Endometrial microvascular endothelial cells (primary cell): ENCODE data around the gene WDR5. TPM values are rescaled to one million over a fixed set of nuclear protein-coding genes. Genes with fewer than 3 reads are reported as not detected.

ENCODE experiments used
- in situ Hi-C: cut with HindIII; loops from 2 replicates; pipeline ENCODE4 v1.10.0; 2017; ENCODE audit warnings: low sequenced_read_pairs, low pct_unique_long_range_greater_than_20kb; ENCODE audit errors: inconsistent ontology term
- total RNA-seq: library from RNA; depleted of rRNA; stranded (reverse); fragments of >200 nt; gene quantifications from one replicate; pipeline ENCODE4 v1.2.3, GENCODE V29; 2015; ENCODE audit errors: inconsistent ontology term

WDR5 gene
- total RNA-seq, 1 donor from 2014 or later = 34.6 TPM

DNA sequence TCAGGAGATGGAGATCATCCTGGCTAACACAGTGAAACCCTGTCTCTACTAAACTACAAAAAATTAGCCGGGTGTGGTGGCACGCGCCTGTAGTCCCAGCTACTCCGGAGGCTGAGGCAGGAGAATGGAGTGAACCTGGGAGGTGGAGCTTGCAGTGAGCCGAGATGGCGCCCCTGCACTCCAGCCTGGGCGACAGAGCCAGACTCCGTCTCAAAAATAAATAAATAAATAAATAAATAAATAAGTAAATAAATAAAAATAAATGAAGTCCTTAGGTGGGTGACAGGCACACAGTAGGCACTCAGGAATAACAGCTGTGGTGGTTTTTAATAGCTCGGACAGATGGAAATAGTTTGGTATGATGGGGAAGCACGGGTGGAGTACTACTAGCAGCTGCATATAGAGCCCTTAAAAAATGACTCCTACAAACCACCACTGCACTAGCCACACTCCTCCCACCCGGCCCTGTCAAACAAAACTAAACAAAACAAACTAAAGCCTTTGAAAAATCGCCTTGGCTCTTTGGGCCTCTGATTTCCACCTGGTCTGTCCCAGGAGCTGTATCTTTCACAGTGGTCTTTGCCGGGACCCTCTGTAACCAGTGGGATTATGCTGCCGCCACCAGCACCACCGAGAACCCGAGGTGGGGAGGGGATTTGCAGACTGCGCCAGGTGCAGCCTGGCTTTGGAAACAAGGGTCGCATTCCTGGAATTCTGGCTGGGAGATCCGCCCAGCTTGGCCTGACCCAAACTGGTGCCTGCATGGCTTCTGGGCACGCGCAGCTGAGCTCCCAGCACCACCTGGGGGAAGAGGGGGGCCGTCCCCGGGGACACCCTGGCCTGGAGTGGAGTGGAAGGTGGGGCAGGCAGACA, 5.1 kb upstream of the WDR5 start:
- in situ Hi-C loops = no loop called here

DNA sequence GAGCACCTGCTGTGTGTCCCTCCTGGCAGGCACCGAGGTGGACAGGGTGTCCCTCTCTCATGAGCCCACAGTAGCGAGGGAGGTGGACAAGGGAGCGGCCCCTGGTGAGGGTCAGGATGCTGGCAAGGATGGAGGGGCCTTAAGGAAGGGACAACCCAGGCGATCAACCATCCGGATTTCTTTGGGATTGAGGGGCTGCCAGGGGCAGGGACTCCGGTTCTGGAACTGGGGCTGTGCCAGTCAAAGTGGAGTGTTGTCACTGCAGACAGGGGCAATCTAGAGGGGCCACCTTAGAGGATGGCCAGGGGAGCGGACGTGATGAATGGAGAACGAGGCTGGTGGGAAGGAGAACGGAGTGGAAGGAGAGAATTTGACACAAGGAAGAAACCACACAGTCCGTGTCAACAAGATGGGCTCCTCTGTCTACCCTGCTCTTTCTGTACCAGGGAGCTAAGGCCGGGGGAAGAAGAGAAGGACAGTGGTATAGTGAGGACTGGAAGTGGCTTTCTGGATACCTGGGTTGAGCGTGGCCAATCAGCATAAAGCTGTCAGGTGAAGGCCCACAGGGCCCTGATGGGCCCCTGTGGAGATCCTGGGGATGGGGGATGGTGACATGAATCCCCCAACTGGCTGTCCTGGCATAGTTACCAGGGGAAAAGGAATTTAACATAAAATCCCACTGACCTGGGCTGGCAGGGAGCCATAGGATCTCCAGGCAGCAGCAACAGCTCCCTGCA, 4.2 kb upstream of the WDR5 start:
- in situ Hi-C loops = no loop called here

DNA sequence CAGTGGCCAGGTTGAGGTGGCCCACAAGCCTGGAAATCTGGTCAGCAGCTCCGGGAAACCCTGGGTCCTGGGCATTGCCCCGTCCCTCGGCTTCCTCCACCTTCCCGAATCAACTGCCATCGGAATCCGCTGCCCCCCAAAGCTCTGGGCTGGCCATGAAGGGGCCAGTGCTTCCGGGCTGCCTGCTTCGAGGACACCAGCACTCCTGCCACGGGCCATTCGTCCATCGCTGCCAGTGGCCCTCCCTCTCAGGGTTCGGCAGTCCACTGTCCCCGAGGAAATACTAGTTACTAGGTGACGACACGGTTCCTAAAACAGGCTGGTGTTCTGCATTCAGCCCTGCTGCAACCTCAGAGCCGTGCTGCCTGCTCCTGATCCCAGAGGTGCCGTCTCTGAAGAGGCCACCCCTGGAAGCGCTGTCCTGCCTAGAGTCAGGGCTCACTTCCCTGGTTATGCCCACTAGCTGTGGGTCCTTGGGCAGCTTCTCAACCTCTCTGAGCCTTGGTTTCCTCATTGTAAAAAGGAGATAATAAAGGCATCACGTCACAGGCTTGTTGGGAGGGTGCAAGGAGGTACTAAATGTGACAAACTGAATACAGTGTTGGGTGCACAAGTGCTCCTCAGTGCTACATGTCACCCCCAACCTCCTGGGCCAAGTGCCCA, 3.5 kb upstream of the WDR5 start:
- in situ Hi-C loops = no loop called here

DNA sequence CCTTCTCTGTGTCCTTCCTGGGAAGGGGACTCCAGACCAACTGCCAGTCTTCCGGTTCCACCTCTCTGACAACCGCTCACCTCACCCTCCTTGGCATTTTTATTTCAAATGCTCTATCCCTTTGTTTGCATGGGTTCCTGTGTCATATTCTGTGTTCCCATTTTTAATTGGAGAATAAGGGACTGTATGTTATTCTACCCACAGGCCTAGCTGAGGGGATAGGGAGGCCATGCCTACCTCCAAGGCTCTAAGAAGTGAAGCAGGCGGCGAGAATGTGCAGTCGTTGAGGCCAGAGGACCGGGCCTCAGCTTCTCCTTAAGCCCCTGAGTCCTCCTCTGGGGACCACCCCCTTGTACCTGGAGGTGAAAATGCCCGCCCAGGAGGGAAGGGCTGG, 936 bp upstream of the WDR5 start:
- in situ Hi-C loops = no loop called here

DNA sequence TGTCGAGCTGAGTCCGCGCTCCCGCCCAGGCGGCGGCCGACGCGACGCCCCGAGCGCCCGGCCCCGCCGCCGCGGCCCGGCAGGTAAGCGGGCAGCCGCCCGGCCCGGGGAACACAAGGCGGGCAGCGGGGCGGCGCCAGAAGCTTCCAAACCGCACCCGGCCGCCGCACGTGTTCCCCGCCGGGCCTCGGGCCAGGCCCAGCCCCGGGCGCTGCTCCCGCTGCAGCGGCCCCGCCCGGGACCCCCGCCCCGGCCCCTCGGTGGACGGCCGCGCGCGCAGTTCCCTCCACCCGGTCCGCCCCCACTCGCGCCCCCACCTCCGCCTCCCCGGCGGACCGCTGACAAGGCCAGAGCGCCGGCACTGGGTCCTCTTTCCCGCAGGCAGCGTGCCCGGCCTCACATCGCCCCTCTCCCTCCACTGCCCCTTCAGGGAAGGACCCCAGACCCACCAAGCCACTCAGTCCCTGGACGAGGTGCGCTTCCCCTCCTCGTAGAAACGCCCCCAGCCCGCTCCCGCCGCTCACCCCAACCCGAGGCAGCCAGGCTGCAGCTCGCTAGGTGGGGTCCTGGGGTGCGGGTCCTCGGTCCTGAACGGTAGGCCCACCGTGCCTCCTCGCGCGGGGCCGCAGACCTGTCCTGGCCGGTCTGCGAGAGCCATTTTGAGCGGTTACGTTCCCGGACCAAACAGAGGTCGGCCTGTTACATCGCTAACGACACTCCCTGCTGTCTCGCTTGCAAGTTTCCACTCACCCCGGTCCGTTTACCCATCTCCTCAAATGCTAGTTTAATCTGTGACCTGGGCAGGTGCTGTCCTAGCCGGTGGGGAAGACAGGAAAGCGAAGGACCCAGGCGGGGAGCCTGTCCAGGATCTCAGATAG, 475 bp downstream of the WDR5 start:
- in situ Hi-C loops = no loop called here

DNA sequence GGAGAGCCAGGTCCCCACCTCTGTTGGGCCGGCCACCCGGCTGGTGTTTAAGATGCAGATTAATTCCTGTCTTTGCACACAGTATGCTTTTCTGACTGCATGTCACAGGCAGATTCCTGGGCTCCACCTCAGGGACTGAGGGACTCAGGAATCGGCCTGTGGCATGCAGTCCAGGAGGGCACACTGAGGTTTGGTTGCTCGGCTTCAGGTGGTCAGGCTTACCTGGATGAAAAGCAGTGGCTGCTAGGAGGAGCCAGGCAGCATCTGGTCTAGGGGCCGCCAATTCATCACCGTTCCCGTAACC, 1.1 kb downstream of the WDR5 start:
- in situ Hi-C loops = no loop called here

DNA sequence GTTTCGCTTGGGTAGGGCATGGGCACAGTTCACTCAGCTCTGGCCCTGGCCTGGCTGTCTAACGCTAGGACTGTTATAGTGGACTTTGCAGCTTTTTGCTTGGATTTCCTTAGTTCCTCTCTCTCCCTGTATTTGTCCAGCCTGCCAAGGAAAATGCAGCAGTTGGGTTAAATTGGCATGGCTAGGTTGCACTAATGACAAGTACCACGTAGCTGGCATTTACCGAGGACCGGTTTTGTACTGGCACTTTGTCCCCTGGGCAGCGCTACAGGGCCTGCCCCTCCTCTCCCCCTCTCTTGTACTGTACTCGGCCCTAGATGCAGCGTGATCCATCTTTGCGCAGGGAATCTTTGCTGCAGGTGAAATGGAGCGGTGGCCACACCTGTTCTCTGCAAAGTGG, 2.4 kb downstream of the WDR5 start:
- in situ Hi-C loops = no loop called here

DNA sequence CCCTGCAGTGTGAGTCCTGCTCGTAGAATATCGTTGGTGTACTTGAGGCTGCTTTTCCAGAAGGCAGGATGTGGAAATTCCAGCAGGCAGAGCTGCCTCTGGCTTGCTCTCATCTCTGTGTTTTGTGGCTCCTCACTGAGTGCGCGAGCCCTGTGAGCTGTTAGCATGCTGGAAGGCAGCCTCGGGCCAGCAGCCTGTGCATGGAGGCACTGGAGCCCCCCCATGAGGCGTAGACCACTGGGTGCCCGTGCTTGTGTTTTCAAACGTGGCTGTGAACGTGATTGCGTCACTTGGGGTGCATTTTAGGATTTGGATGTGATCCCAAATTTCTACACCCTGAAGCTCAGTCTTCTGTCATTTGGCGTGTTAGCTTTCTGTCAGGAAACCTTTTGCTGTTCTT, 3.2 kb downstream of the WDR5 start:
- in situ Hi-C loops = no loop called here

DNA sequence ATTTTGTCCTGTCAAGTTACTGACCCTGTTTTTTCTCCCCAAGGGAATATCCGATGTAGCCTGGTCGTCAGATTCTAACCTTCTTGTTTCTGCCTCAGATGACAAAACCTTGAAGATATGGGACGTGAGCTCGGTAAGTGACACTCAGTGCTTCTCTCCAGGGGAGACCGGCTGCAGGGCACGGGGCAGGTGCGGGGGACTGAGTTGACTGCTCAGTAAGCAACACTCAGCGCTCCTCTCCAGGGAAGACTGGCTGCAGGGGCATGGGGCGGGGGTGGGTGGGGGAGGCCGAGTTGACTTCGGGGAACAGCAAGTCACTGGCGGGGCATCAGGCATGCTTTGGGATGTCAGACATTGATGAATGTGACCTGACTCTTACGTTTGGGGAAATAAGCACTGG, 6.0 kb downstream of the WDR5 start:
- in situ Hi-C loops = no loop called here

DNA sequence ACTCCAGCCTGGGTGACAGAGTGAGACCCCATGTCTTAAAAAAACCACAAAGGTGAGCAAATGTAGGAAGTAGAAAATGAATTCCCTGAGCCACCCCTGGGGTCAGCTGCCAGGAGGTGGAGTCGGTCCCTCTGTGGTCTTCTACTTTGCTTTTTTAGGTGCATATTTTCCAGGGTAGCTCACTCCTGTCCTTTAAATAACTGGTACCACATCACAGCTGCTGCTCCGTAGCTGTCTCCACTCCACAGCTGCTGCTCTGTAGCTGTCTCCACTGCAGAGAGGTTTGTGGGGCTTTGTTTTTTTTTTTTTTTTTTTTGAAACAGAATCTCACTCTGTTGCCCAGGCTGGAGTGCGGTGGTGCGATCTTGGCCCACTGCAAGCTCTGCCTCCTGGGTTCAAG, 8.9 kb downstream of the WDR5 start:
- in situ Hi-C loops = no loop called here

DNA sequence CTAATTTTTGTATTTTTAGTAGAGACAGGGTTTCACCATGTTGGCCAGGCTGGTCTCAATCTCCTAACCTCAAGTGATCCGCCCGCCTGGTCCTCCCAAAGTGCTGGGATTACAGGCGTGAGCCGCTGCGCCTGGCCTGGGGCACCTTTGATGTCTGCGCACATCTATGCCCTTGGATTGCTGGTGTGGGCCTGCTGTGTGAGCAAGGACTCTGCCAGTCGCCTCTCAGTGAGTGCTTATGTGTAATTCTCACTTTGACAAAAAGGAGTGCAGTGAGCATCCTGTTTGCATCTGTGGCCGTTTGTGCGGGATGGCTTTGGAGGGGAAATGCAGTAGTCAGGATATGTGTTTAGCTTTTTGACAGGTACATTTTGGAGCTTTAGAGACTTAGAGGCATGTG, 9.4 kb downstream of the WDR5 start:
- in situ Hi-C loops = no loop called here

DNA sequence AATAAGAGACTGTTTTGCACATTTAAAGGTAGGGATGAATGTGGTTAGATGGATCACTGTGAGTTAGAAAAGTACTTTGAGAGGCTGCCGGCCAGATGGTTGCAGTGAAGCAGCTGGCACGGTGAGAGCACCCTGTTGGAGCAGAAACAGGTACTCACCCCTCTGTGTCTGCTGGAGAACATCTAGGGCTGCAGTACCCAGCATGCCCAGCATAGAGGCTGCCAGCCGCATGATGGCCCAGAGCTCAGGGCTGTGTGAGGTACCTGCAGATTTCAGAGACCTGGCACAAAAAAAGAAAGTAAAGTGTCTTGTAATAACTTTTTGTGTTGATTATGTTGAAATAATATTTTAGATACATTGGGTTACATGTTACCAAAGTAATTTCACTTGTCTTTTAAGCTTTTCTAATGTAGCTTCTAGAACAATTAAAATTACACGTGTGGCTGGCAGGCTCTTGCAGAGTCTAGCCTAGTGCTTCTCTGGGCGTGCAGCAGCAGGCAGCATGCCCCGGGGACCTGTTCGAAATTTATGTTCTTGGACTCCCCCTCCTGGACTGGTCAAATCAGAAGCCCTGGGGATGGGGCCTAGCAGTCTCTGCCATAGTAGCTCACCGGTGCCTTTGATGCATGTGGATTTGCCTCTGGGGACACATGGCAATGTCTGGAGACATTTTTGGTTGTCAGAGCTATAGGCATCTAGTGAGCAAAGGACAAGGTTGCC, 11.1 kb downstream of the WDR5 start:
- in situ Hi-C loops = no loop called here

DNA sequence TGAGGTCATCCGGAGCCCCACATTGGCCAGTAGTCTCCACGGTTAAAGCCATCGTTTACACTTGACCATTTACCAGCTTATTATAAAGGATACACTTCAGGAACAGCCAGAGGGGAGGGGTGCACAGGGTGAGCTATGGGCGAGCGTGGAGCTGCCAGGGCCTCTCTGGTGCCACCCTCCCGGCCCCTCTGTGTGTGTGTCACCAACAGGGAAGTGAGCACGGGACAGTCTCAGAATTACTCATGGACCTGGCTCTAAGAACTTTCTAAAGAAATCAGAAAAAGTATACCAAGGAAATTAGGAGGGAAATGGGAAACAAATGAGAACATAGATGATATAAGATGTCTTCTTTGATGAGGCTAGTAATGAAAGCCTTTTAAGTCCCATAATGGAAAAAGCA, 13.5 kb downstream of the WDR5 start:
- in situ Hi-C loops = no loop called here

DNA sequence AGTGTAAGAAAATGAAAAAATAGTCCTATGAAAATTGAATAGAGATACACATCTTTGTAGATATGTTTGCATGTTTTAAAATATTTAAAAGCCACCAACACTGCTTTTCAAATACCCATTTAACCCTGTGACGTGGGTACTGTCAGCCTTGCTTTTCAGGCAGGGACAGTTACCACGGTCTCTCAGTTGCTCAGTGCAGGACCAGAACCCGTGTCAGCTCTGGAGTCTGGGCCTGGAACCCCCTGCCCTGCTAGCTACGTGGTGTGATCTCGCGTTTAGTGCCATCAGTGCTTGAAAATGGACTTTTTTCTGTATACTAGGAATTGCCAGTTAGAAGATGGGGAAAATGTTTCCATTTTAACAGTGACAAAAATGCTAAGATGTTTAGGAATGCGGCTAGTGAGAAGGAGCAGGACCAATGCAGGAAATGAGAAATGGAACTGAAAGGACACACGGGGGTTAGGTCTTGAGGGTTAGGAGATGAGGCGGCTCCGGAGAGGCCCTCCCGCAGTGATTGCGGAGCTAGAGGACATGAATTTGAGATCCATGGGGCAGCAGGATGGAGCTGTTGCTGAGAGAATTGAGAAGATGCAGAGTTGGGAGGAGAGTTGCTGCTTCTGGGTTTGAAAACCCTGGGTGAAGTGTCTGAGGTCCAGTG, 14.8 kb downstream of the WDR5 start:
- in situ Hi-C loops = no loop called here

DNA sequence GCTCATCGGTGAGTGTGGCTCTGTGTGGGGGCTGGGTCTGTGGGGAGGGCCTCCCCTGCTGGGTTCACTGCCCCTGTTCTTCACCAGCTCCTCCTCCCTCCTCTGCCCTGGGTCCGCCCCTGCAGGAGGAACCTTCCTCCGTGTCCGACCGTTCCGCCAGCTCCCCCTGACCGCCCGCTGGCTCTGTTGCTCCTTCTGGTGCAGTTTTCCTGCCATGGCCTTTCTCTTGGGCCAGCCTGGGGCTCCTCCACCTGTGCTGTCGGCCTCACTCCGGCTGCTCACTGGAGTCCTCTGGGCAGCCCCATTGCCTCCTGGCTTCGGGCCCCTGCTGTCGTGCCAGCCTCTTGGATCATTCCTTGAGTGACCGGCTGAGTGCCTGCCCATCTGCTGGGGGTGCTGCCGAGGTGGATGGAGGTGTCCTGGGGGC, 16.2 kb downstream of the WDR5 start:
- in situ Hi-C loops = no loop called here

DNA sequence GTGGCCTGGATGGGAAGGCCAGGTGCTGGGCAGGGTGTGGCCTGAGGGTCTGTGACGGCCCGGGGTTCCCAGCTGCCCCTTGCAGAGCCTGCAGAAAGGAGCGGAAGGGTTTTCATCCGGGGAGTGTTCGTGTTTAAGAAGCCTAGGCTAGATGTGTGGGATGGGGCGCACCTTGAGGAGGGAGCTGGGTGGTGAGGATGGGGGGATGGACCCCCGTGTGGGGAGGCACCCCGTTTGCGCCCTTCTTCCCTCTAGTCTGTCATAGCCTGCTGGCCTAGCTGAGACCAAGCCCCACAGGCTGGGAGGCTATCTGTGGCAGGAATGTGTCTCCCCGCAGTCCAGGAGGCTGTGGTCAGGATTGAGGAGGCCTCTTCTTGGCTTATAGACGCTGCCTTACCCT, 16.6 kb downstream of the WDR5 start:
- in situ Hi-C loops = no loop called here

DNA sequence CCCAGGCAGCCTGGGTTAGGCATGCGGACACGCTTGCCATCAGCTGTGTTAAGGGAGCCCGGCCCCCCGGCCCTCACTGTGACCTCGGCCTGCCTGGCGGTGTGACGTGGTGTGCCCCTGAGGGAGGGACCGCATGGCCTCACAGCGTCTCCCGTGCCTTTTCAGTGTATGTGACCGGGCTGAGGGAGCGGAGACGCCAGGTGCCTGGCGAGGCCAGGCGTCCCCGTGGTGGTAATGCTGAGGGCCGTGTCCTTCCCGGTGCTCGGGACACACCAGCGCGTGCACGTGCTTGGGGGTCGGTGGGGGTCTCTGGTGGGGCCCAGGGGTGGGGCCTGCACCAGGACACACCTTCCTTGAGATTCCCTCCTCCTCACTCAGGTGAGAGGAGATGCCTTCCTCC, 17.6 kb downstream of the WDR5 start:
- in situ Hi-C loops = no loop called here

DNA sequence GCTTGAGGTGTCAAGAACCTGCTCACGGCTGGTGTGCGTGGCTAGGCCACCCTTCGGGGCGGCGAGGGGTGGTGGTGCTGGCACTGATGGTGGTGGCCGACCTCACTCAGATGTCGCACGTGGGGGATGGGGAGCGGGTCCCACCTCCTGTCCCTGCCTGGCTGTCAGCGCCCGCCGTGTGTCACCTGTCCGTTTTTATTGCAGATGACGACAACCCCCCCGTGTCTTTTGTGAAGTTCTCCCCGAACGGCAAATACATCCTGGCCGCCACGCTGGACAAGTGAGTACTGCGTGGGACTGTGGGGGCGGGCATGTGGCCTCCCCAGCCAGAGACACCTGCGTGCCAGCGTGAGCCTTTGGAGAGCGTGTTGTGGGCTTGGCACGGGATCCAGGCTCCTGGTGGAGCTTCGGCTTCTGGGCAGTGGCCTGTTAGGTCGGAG, 18.4 kb downstream of the WDR5 start:
- in situ Hi-C loops = no loop called here
